ENCODE data around the gene PKDCC. TPM values are rescaled to one million over a fixed set of nuclear protein-coding genes. Genes with fewer than 3 reads are reported as not detected.
"Not testable (repeated sequence)": the region's sequence is repeated elsewhere in the genome, so short reads cannot be mapped to it uniquely, and the experiment has no call there.

The PKDCC gene
- total RNA-seq, 1 experiment from 2014 or later, result 3.9 TPM

DNA sequence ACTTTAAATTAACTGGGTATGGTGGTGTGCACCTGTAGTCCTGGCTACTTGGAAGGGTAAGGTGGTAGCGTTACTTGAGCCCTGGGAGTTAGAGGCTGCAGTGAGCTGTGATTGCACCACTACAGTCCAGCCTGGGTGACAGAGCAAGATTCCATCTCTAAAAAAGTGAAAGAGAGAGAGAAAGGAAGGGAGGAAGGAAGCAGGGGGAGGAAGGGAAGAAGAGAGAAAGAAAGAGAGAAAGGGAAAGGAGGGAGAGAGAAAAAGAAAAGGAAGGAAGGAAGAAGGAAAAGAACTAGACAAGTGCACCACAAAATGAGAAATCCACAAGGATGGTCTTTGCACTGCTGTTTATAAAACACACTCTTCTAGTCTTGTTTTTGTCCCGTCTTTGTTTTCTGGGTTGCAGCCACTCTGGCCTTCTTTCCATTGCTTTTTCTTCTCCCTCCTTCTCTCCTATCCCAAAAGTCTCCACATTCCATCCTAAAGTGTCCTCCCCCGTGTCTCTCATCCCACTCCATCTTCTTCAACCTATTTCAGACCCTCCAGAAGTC lies 32.0 kb downstream of the PKDCC start:
- no peaks in the 10 kb centered on the region for H3K36me3 ChIP-seq (ENCODE audit: low read depth)
- no TSS peak for BruUV-seq (replicated peaks)
- intact Hi-C loops (cut with micrococcal nuclease; ENCODE audit: unreplicated experiment), result no loop called here
- no peaks in the 10 kb centered on the region for H3K9me2 ChIP-seq (ENCODE audit: insufficient read depth)
- H3K4me3 ChIP-seq, result no peak overlapping the region
- H3F3A ChIP-seq (ENCODE audit: insufficient read depth, low read depth), result no peaks in the 10 kb centered on the region
- no peak overlapping the region for H3K4me2 ChIP-seq
- no peaks in the 10 kb centered on the region for H3K4me1 ChIP-seq (replicated peaks; ENCODE audit: insufficient read depth)
- H3K27ac ChIP-seq, result no peak overlapping the region
- TF ChIP-seq EZH2 (IDR thresholded peaks at IDR 0.05; ENCODE audit: low read depth), result no peak
- TF ChIP-seq, protein P1, sequence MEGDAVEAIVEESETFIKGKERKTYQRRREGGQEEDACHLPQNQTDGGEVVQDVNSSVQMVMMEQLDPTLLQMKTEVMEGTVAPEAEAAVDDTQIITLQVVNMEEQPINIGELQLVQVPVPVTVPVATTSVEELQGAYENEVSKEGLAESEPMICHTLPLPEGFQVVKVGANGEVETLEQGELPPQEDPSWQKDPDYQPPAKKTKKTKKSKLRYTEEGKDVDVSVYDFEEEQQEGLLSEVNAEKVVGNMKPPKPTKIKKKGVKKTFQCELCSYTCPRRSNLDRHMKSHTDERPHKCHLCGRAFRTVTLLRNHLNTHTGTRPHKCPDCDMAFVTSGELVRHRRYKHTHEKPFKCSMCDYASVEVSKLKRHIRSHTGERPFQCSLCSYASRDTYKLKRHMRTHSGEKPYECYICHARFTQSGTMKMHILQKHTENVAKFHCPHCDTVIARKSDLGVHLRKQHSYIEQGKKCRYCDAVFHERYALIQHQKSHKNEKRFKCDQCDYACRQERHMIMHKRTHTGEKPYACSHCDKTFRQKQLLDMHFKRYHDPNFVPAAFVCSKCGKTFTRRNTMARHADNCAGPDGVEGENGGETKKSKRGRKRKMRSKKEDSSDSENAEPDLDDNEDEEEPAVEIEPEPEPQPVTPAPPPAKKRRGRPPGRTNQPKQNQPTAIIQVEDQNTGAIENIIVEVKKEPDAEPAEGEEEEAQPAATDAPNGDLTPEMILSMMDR (conservative IDR thresholded peaks at IDR 0.05), result no peak
- no peaks in the 10 kb centered on the region for H3K27me3 ChIP-seq (ENCODE audit: insufficient read depth, low read depth)
- peak overlapping the region; percentile 35; the same call in 1 of the 2 replicates for H2AFZ ChIP-seq
- POLR2A ChIA-PET (ENCODE audit: unreplicated experiment), result interaction anchor here (0.7 kb wide), 1 partner anchor 220 kb away, joined by 8 read pairs; no protein-coding TSS in a partner anchor
- H3K9me3 ChIP-seq (ENCODE audit: insufficient read depth, low read depth), result no peaks in the 10 kb centered on the region
- CTCF ChIA-PET, result no interaction called here
- H4K20me1 ChIP-seq (ENCODE audit: insufficient read depth), result no peaks in the 10 kb centered on the region
- DNase-seq, result no peak
- H3K79me2 ChIP-seq (ENCODE audit: low read depth), result no peaks in the 10 kb centered on the region

DNA sequence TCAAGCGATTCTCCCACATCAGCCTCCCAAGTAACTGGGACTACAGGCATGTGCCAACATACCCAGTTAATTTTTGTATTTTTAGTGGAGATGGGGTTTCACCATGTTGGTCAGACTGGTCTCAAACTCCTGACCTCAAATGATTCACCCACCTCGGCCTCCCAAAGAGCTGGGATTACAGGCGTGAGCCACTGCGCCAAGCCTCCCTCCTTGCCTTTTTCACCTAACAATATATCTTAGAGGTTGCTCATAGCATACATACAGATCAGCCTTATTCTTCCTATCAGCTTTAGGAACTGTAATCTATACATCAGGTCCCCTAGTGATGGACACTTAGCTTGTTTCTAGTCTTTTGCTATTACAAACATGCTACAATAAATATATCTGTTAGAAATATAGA lies 33.3 kb downstream of the PKDCC start:
- H3F3A ChIP-seq (ENCODE audit: insufficient read depth, low read depth); intact Hi-C loops (cut with micrococcal nuclease; ENCODE audit: unreplicated experiment); H3K4me2 ChIP-seq; H2AFZ ChIP-seq; H3K4me1 ChIP-seq (replicated peaks; ENCODE audit: insufficient read depth); H3K27me3 ChIP-seq (ENCODE audit: insufficient read depth, low read depth); H3K79me2 ChIP-seq (ENCODE audit: low read depth); H3K9me2 ChIP-seq (ENCODE audit: insufficient read depth); H4K20me1 ChIP-seq (ENCODE audit: insufficient read depth); POLR2A ChIA-PET (ENCODE audit: unreplicated experiment); H3K27ac ChIP-seq; H3K4me3 ChIP-seq; BruUV-seq (replicated peaks); H3K9me3 ChIP-seq (ENCODE audit: insufficient read depth, low read depth); H3K36me3 ChIP-seq (ENCODE audit: low read depth); DNase-seq: not testable (repeated sequence)
- CTCF ChIA-PET, result interaction anchor here (0.7 kb wide), 1 partner anchor 152 kb away, joined by 3 read pairs; no protein-coding TSS in a partner anchor

DNA sequence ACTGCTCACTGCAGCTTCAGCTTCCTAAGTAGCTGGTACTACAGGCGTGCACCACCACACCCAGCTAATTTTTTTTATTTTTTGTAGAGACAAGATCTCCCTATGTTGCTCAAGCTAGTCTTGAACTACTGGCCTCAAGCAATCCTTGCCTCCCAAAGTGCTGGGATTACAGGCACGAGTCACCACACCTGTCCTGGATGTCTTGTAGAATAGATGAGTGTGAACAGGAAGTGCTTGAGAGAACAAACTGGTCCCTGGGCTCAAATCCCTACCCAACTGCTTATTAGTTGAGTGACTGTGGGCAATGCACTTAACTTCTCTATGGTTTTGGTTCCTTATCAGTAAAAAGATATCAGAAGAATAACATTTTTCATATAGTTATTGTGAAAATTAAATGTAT lies 34.2 kb downstream of the PKDCC start:
- CTCF ChIA-PET, result interaction anchor here (1.0 to 1.5 kb wide), 2 partner anchors 211 to 212 kb away, joined by 5 to 6 read pairs; no protein-coding TSS in a partner anchor
- no peaks in the 10 kb centered on the region for H3K27me3 ChIP-seq (ENCODE audit: insufficient read depth, low read depth)
- H3K9me2 ChIP-seq (ENCODE audit: insufficient read depth), result no peaks in the 10 kb centered on the region
- H3K36me3 ChIP-seq (ENCODE audit: low read depth), result no peaks in the 10 kb centered on the region
- no peaks in the 10 kb centered on the region for H3K4me1 ChIP-seq (replicated peaks; ENCODE audit: insufficient read depth)
- POLR2A ChIA-PET (ENCODE audit: unreplicated experiment), result no interaction called here
- no peak overlapping the region for H2AFZ ChIP-seq
- no peaks in the 10 kb centered on the region for H3K79me2 ChIP-seq (ENCODE audit: low read depth)
- no peak overlapping the region for H3K27ac ChIP-seq
- no peak overlapping the region for H3K4me3 ChIP-seq
- H4K20me1 ChIP-seq (ENCODE audit: insufficient read depth), result no peaks in the 10 kb centered on the region
- H3K4me2 ChIP-seq, result no peak overlapping the region
- no peak for TF ChIP-seq EZH2 (IDR thresholded peaks at IDR 0.05; ENCODE audit: low read depth)
- TF ChIP-seq, protein P1 (conservative IDR thresholded peaks at IDR 0.05), result no peak
- no peaks in the 10 kb centered on the region for H3K9me3 ChIP-seq (ENCODE audit: insufficient read depth, low read depth)
- H3F3A ChIP-seq (ENCODE audit: insufficient read depth, low read depth), result peaks cover 1% of the 10 kb centered on the region; the same call in 1 of the 2 replicates
- BruUV-seq (replicated peaks), result no TSS peak
- intact Hi-C loops (cut with micrococcal nuclease; ENCODE audit: unreplicated experiment), result no loop called here
- DNase-seq, result no peak

DNA sequence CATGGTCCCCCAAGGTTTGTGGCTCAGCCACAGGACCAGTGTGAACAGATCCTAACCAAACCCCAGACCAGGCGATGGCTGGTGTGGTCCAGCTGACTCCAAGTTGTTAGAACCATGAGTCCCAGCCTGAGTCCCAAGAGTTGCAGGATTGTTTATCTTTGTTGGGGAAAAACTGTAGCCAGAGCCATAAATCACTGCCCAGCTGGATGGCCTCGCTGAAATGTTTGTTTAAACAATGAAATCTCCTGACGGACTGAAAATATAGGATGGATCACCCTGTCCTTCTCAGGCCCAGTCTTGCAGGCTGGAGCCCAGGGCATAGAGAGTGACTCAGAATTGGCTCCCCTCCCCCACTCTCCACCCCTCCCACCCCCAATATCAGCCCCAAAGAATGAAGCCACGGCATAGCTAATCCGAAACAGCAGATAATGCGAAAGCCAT lies 36.4 kb downstream of the PKDCC start:
- H3K9me2 ChIP-seq (ENCODE audit: insufficient read depth), result no peaks in the 10 kb centered on the region
- no peaks in the 10 kb centered on the region for H3K4me1 ChIP-seq (replicated peaks; ENCODE audit: insufficient read depth)
- no peak overlapping the region for H3K4me2 ChIP-seq
- POLR2A ChIA-PET (ENCODE audit: unreplicated experiment), result no interaction called here
- TF ChIP-seq, protein P1 (conservative IDR thresholded peaks at IDR 0.05), result no peak
- no peak for TF ChIP-seq EZH2 (IDR thresholded peaks at IDR 0.05; ENCODE audit: low read depth)
- BruUV-seq (replicated peaks), result no TSS peak
- CTCF ChIA-PET, result interaction anchor here (0.6 kb wide), 1 partner anchor 1325 kb away, joined by 3 read pairs; no protein-coding TSS in a partner anchor
- no peaks in the 10 kb centered on the region for H3K27me3 ChIP-seq (ENCODE audit: insufficient read depth, low read depth)
- peaks cover 5% of the 10 kb centered on the region; the same call in 1 of the 2 replicates for H3F3A ChIP-seq (ENCODE audit: insufficient read depth, low read depth)
- no peaks in the 10 kb centered on the region for H3K9me3 ChIP-seq (ENCODE audit: insufficient read depth, low read depth)
- no peak overlapping the region for H3K27ac ChIP-seq
- no peaks in the 10 kb centered on the region for H3K79me2 ChIP-seq (ENCODE audit: low read depth)
- intact Hi-C loops (cut with micrococcal nuclease; ENCODE audit: unreplicated experiment), result no loop called here
- no peak for DNase-seq
- H4K20me1 ChIP-seq (ENCODE audit: insufficient read depth), result no peaks in the 10 kb centered on the region
- H3K4me3 ChIP-seq, result no peak overlapping the region
- H2AFZ ChIP-seq, result no peak overlapping the region
- H3K36me3 ChIP-seq (ENCODE audit: low read depth), result no peaks in the 10 kb centered on the region

DNA sequence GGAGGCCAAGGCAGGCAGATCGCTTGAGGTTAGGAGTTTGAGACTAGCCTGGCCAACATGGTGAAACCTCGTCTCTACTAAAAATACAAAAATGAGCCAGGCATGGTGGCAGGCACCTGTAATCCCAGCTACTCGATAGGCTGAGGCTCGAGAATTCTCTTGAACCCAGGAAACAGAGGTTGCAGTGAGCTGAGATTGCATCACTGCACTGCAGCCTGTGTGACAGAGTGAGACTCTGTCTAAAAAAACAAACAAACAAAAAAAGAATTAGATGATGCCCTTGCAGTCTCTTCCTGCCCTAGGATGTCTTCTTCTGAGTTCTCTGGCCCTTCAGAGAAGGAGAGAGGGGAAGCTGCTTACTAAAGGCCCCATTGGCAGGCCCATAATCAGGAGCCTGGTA lies 37.2 kb downstream of the PKDCC start:
- H3K27ac ChIP-seq; H2AFZ ChIP-seq; H3K79me2 ChIP-seq (ENCODE audit: low read depth); DNase-seq; H3K9me2 ChIP-seq (ENCODE audit: insufficient read depth); H3K27me3 ChIP-seq (ENCODE audit: insufficient read depth, low read depth); H3F3A ChIP-seq (ENCODE audit: insufficient read depth, low read depth); H3K36me3 ChIP-seq (ENCODE audit: low read depth); BruUV-seq (replicated peaks); intact Hi-C loops (cut with micrococcal nuclease; ENCODE audit: unreplicated experiment); H3K4me3 ChIP-seq; H3K4me2 ChIP-seq; H3K4me1 ChIP-seq (replicated peaks; ENCODE audit: insufficient read depth); H4K20me1 ChIP-seq (ENCODE audit: insufficient read depth); H3K9me3 ChIP-seq (ENCODE audit: insufficient read depth, low read depth): not testable (repeated sequence)
- ChIA-PET CTCF (interaction anchor here (0.6 kb wide), 1 partner anchor 1326 kb away, joined by 3 read pairs; no protein-coding TSS in a partner anchor), POLR2A (ENCODE audit: unreplicated experiment) (interaction anchor here (0.5 kb wide), 1 partner anchor 232 kb away, joined by 6 read pairs; no protein-coding TSS in a partner anchor)
